WTC11 (cell line): ENCODE data around the gene PAMR1.
A peak's percentile ranks its signal among the peaks of the same experiment; 100 is the strongest.

Experiments
- CTCF ChIP-seq: fragments of 200-600 bp; IDR thresholded peaks from 2 replicates; pipeline ENCODE4 v1.8.0; 2022; ENCODE audit warnings: antibody characterized with exemption
- USF1 ChIP-seq: sonication (generic); formaldehyde crosslinking; IDR thresholded peaks from 2 replicates; pipeline ENCODE4 v1.8.0; 2022; ENCODE audit warnings: mild to moderate bottlenecking, missing genetic modification reagents

GRCh38 chr11:35391922-35392688 lies 133.3 kb downstream of the PAMR1 start:
- TF ChIP-seq USF1 (CRISPR knock-in tag) (no peak), CTCF (peak; percentile 84)
